GM19324 (cell line): ENCODE measurements around the gene DPYD.

Experiments used
- ATAC-seq: cut with Tn5 transposase; IDR thresholded peaks from one replicate; pipeline ENCODE4 v1.9.1; 2021; ENCODE audit warnings: mild to moderate bottlenecking, moderate library complexity; ENCODE audit not compliant: unreplicated experiment, low FRiP score

The DPYD gene

GRCh38 chr1:97074771-97075170 is 846.1 kb downstream of the DPYD start:
- no peak for ATAC-seq

GRCh38 chr1:97073936-97074335 is 846.9 kb downstream of the DPYD start:
- no peak for ATAC-seq

DNA sequence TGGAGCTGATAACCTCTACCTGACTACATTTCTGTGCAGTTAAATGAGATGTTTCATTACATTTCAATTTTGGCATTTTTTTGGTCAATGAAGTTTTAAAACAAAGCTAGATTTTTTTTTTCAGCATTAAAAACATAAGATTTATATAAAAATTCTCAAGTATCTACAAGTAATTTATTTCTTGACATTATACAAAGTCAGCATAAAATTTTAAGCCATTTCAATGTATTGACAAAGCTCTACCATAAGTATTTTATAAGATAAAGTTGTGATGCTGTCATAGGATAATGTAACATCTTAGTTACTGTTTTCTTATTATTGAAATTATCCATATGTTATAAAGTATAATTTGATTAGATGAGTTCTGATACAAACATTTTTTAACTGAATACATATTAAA is 847.7 kb downstream of the DPYD start:
- ATAC-seq = no peak

DNA sequence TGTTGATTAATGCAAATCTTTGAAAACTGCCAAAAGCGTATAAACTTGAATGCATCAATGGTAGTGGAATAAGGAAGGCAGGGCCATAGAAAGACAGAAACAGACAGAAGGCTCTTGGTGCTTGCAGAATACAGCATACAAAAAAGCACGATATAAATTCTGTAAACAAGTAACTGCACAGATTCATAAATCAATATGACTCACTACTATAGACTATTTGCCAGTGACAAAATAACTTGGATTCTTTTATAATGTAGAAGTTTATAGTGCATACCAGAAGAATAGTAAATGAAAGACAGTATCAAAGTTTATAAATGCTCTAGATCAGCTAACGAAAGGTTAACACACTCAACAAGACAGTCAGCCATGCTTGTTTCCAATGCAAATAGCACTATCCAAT is 849.7 kb downstream of the DPYD start:
- ATAC-seq = no peak

DNA sequence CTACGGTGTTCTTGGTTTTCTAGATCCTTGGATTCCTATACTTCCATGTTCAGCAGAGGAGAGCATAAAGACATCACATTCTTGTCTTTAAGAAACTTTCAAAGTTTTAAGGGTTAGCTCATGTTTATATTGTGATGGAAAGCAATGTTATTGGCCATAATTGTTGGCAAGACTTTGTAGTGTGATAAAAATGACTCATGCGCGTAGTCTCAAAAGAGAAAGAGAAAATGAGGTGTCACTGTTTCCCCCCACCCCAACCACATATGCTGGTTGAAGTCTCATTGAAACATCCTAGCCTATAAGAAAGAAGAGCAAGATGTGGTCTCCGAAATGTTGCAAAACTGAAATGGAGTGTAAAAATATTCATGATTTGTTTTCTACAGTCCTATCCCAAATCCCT is 850.5 kb downstream of the DPYD start:
- no peak for ATAC-seq

GRCh38 chr1:97069312-97069711 is 851.5 kb downstream of the DPYD start:
- no peak for ATAC-seq

DNA sequence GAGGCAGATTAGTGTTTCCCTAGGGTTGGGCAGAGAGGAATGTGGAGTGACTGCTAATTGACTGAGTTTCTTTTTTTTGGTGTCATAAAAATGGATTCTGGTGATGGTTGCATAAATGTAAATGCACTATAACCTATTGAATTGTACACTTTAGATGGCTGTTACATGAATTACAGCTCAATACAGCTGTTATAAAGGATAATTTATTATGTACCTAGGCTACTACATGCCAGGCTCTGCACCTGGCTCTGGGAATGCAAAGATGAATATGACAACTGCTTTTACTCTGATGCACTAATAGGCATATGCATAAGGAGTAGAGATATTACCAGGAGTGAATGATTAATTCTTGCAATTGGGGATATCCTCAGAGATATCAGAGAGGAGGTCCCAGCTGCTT is 854.0 kb downstream of the DPYD start:
- no peak for ATAC-seq

DNA sequence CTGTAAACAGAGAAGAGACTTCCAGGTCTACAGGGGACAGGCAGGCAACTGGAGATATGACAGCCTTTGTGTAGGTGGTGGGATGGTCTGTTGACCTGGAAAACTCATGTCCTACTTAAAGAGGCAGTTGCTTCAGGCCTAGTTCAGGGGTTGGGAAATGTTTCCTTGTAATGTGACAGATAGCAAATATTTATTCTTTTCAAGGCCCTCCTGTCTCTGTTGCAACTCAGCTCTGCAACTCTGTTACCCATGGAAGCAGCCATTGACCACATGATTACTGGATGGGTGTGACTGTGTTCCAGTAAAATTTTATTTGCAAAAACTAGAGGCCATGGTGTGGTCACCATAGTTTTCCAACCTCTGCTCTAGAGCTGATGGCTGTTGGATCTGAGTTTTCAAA is 857.3 kb downstream of the DPYD start:
- ATAC-seq = no peak

DNA sequence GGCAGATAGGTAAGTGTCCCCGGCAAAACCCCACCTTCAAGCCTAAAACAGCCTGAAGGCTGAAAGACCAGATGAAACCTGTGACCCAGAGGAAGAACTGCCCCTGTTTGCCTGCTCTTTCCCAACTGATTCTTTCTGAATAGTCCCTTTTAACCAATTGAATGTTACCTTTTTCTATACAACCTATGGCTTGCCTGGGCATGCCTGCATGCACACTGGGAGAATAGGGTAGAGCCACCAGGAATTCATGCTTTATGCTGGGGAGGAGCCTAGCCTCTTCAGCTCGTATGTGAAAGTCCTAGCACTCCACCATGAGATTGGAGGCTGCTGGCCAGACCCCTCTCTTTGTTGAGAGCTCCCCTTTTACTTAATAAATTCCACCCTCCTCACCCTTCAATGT is 859.2 kb downstream of the DPYD start:
- ATAC-seq = no peak

GRCh38 chr1:97056386-97056785 is 864.4 kb downstream of the DPYD start:
- no peak for ATAC-seq

DNA sequence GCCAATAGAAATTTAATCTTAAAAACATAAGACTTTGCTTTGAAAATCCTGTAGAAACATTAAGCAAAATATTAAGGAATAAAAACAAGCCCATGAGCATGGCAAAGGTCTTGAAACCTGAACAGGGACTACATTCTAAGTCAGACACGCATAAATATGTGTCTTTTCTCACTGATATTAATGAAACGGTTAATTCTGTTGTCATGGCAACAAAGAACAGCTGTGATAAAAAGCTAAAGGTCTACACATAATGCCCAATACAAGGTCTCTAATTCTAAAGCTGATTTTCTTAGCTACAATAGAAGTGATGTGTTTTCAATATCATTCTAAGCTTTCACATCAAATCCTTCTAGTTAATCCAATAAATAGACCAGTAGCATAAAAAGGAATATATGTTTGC is 867.6 kb downstream of the DPYD start:
- no peak for ATAC-seq

DNA sequence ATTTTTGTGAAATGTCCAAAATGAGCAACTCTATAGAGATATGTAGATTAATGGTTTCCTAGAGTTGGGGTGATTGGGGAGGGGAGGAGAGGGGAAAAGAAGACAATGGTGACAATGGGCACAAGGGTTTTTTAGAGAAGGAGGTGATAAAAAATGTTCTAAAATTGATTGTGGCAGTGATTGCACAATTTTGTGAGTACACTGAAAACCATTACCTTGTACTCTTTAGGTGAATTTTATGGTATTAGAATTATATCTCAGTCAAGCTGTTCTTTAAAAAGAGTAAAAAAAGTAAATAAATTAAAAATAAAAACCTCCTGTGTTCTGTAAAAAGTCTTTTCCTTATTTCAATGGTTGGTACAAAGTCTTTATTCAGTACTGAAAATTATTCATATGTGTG is 869.0 kb downstream of the DPYD start:
- no peak for ATAC-seq

DNA sequence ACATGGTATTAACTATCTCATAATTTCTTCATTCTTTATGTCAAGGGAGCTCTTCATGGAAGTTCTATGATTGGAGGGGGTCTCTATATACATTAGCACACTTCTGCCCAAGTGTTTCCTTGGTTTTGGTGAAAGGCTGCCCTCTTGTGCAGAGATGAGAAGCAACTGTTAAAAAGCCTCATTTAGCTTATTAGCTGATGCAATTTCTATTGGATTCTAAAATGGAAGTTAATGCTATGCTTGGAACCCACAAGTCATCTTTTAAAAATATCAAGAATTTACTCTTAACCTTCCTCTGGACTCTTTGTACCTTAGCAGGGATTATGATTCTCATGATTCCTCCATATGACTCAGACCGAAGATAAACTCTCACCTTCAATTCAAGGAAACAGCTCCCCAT is 870.3 kb downstream of the DPYD start:
- ATAC-seq = no peak

- ATAC-seq = no peak
Measured at GRCh38 chr1:97047421-97047793, 873.4 kb downstream of the DPYD start.

DNA sequence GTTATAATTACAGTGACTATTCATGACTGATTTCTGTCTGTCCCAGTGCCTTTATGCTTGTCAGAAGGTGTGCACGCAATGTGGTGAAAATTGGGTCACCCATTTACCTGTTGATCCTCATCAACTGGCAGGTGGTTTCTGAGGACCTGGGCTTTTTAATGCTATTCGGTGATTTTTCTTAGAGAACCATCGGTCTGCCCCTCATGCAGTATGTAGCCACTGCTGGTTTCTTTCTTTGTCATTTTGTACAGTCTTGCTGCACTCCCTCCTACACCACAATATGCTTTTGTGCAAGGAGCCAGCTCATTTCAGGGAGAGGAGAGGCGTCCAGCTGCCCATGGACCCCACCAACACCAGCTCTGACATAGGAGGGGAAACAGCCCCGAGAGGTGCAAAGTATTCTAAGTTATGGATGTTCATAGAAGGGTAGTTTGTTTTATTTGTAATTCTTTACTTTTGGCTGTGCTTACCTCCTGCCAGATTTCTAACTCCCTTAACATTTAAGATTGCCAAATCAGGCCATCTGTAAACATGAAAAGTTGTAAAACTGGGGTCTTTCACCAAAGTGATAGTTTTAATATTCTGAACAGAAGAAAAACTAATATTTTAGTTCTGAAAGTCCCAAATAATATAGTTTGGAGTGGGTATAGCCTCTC is 873.9 kb downstream of the DPYD start:
- ATAC-seq = no peak

DNA sequence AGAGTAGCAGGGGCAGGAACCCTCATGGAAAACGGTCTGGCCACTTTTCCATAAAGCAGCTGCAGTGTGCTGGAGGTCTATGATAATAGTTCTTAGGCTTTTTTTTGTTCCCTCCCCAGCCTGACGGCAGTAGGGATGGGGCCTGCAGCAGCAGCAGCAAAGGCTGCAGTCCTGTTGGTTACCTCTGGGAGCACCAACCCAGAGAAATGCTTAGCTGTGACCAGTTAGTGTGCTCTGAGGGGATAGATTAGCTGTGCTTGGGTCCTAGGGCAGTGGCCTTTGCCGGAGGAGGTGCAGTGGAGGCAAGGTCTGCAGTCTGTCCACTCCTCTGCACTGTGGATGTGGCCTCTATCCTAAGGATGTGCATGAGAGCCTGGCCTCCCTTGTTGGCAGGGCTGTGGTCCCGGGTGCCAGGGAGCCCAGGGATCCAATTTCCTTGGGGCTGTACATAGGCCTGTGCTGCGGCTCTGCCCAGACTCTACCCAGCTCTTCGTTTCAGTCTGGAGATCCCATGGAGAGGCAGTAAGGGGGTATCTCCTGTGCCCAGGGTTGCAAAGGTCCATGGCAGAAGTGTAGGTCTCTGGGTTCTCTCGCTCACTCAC is 876.6 kb downstream of the DPYD start:
- no peak for ATAC-seq

GRCh38 chr1:97042551-97042950 is 878.3 kb downstream of the DPYD start:
- ATAC-seq = no peak

DNA sequence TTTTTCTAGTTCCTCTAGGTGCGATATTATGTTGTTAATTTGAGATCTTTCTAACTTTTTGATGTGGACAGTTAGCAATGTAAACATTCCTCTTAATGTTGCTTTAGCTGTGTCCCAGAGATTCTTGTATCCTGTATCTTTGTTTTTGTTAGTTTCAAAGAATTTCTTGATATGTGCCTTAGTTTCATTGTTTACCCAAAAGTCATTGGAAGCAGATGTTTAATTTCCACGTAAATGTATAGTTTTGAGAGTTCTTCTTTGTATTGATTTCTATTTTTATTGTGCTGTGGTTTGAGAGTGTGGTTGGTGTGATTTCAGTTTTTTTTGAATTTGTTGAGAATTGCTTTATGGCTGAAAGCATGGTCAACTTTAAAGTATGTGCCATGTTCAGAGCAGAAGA is 879.8 kb downstream of the DPYD start:
- no peak for ATAC-seq

DNA sequence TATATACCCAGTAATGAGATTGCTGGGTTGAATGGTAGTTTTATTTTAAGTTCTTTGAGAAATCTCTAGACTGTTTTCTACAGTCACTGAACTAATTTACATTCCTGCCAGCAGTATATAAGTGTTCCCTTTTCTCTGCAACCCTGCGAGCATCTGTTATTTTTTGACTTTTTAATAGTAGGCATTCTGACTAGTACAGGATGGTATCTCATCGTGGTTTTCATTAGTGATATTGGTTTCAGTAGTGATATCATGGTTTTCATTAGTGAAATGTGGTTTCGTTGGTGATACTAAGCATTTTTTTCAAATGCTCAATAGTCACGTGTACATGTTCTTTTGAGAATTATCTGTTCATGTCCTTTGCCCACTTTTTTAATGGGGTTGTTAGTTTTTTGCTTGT is 882.4 kb downstream of the DPYD start:
- no peak for ATAC-seq

DNA sequence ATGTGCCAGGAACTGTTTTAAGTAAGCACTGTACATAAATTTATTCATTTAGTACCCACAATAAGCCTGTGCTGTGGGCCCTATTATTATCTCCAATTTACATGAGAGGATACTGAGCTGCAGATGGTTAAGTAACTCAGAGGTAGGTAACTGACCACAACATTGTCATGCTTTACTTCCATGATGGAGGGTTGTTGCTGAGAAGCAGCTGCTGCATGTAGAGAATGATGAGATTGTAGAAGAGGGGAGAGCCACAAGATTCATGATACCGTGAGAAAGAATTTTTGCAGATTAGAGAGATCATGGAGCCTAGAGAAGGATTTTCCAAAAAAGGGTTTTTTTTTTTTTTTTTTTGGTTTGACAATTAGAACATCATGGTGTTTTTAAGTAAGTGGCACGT is 886.2 kb downstream of the DPYD start:
- ATAC-seq = no peak

- ATAC-seq = no peak
Measured at GRCh38 chr1:97033949-97034348, 886.9 kb downstream of the DPYD start.
